Naive B cell (primary cell): Measurements from ENCODE around the gene NDUFA12. TPM values are rescaled to one million over a fixed set of nuclear protein-coding genes. Genes with fewer than 3 reads are reported as not detected.
A peak's percentile ranks its signal among the peaks of the same experiment; 100 is the strongest.

Experiments used
- ATAC-seq, 2 donors: fragments of 150-1000 bp; cut with Tn5 transposase; 2 replicates each; pipeline ENCODE4 v1.10.0; 2021; ENCODE audit warnings: low read depth in 2 of 2, mild to moderate bottlenecking in 2 of 2, moderate library complexity in 2 of 2
- DNase-seq: peaks from one replicate; pipeline ENCODE4 v3.0.0; 2022
- H3K27ac Mint-ChIP-seq, 6 donors: one replicate each; pipeline ENCODE4 v1.8.0; 2020 to 2022; ENCODE audit warnings: mild to moderate bottlenecking in 6 of 6, mixed read lengths in 6 of 6, moderate library complexity in 5 of 6, inconsistent platforms in 2 of 6
- H3K27me3 Mint-ChIP-seq, 3 donors: one replicate each; pipeline ENCODE4 v1.8.0; 2021 to 2022; ENCODE audit warnings: mixed read lengths in 3 of 3, mild to moderate bottlenecking in 1 of 3
- H3K36me3 Mint-ChIP-seq, 2 donors: one replicate each; pipeline ENCODE4 v1.8.0; 2020 to 2022; ENCODE audit warnings: mixed read lengths in 2 of 2, inconsistent platforms in 1 of 2, mild to moderate bottlenecking in 1 of 2
- H3K4me1 Mint-ChIP-seq, 3 donors: one replicate each; pipeline ENCODE4 v1.8.0; 2020 to 2022; ENCODE audit warnings: mixed read lengths in 3 of 3, inconsistent platforms in 1 of 3, mild to moderate bottlenecking in 1 of 3, moderate library complexity in 1 of 3
- H3K4me3 Mint-ChIP-seq, 8 donors: one replicate each; pipeline ENCODE4 v1.8.0; 2020 to 2022; ENCODE audit warnings: mild to moderate bottlenecking in 8 of 8, mixed read lengths in 8 of 8, moderate library complexity in 8 of 8, inconsistent platforms in 2 of 8
- H3K9me3 Mint-ChIP-seq, 7 donors: one replicate each; pipeline ENCODE4 v1.8.0; 2020 to 2022; ENCODE audit warnings: mixed read lengths in 7 of 7, mild to moderate bottlenecking in 5 of 7, inconsistent platforms in 2 of 7, moderate library complexity in 1 of 7
- polyA plus RNA-seq, 6 donors: library from polyadenylated mRNA; unstranded; fragments of 300-500 nt; fragmentation: Illumina TruSeq; gene quantifications; one replicate each; pipeline ENCODE4 v1.2.3, GENCODE V29; 2021; ENCODE audit warnings: low read depth in 6 of 6

Gene NDUFA12
- polyA plus RNA-seq, 6 donors from 2014 or later = 229 to 398 (median 293) TPM

DNA sequence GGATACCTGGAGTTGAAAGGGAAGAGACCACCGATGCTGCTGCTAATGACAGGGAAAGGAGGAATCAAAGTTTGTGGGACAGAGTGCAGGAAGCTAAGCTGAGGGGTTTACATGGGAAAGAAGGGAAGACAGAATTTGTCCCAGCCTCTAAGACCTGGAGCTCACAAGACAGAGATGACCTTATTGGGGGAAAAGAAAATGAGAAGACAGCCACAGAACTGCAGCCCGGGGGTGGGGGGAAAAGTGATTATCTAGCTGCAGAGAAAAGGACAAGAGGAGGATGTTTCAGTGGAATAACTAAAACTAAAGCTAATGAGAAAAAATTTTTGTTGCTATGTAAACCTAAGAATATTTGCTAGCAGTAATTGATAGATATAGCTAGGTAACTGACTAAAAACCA lies 30.7 kb downstream of the NDUFA12 start:
- Mint-ChIP-seq H3K9me3 (no peaks in the 10 kb centered on the region), H3K27me3 (no peaks in the 10 kb centered on the region), H3K36me3 (peaks cover 18 to 20% of the 10 kb centered on the region in 2 donors), H3K4me1 (peaks cover 31 to 44% (median 32%) of the 10 kb centered on the region in 3 donors), H3K4me3 (no peak overlapping the region), H3K27ac (peak overlapping the region in 3 of 6 donors; percentile 63 to 84 (median 83))
- DNase-seq = no peak
- ATAC-seq = no peak

DNA sequence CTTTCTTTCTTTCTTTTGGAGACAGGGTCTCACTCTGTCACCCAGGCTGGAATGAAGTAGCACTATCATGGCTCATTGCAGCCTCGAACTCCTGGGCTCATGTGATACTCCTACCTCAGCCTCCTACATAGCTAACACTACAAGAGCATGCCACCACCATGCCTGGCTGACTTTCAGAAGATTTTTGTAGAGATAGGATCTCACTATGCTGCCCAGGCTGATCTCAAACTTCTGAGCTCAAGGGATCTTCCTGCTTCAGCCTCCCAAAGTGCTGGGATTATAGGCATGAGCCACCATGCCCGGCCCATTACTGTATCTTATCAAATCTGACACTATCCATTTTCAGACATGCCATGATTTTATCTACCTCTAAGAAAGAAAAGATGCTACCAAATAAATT lies 31.6 kb downstream of the NDUFA12 start:
- ATAC-seq (no peak), DNase-seq (no peak)
- H3K27me3 Mint-ChIP-seq = no peaks in the 10 kb centered on the region
- peaks cover 32 to 53% (median 34%) of the 10 kb centered on the region in 3 donors for H3K4me1 Mint-ChIP-seq
- no peak overlapping the region for H3K27ac Mint-ChIP-seq
- H3K36me3 Mint-ChIP-seq = peaks cover 18 to 20% of the 10 kb centered on the region in 2 donors
- H3K9me3 Mint-ChIP-seq = no peaks in the 10 kb centered on the region
- H3K4me3 Mint-ChIP-seq = peak overlapping the region in 1 of 8 donors; percentile 42

DNA sequence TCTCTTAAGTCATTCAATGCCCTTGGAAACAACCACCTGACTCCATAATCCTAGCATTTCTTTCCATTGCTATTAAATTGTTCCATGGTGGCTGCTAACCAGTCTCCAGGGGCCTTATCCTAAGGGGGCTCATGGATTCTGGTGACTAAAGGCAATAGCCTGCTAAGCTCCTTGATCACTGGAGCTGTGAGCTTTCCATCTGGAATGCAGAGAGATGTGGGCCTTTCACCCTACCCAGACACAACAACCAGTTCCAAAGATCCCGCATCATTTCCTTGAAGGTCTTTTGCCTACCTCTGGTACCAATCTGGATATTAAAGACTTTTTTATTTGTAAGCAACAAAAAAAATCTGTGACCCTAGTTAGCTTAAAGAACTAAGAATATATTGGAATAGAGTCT lies 32.9 kb downstream of the NDUFA12 start:
- Mint-ChIP-seq H3K27me3 (no peaks in the 10 kb centered on the region), H3K4me3 (no peak overlapping the region), H3K36me3 (peaks cover 14 to 18% of the 10 kb centered on the region in 2 donors), H3K4me1 (peaks cover 29 to 55% (median 34%) of the 10 kb centered on the region in 3 donors), H3K27ac (peak overlapping the region in 1 of 6 donors; percentile 62), H3K9me3 (no peaks in the 10 kb centered on the region)
- DNase-seq (no peak), ATAC-seq (no peak)

DNA sequence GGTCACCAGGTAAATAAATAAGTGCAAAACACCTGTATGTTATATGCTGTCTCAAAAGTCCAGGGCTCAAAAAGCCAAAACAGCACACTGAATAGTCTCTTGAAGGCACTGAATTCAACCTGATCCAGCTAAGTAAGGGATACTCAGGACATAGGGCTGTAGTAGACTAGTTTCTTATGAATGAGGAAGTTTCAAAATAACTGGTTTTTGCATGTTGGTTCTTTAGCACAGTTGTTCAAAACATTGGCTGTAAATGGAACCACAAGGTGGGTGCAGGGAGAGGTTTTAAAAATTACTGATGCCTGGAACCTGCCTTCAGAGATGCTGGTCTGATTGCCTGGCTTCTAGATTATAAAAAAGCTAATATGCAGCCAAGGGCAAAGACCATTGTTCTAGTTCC lies 34.1 kb downstream of the NDUFA12 start:
- DNase-seq (peak; percentile 24), ATAC-seq (peak; percentile 84 to 91)
- H3K36me3 Mint-ChIP-seq = peaks cover 13 to 14% of the 10 kb centered on the region in 2 donors
- peak overlapping the region in 6 of 8 donors; percentile 15 to 78 (median 64) for H3K4me3 Mint-ChIP-seq
- peaks cover 26 to 55% (median 34%) of the 10 kb centered on the region in 3 donors for H3K4me1 Mint-ChIP-seq
- no peaks in the 10 kb centered on the region for H3K9me3 Mint-ChIP-seq
- peak overlapping the region in 2 of 6 donors; percentile 9 to 84 for H3K27ac Mint-ChIP-seq
- H3K27me3 Mint-ChIP-seq = no peaks in the 10 kb centered on the region

DNA sequence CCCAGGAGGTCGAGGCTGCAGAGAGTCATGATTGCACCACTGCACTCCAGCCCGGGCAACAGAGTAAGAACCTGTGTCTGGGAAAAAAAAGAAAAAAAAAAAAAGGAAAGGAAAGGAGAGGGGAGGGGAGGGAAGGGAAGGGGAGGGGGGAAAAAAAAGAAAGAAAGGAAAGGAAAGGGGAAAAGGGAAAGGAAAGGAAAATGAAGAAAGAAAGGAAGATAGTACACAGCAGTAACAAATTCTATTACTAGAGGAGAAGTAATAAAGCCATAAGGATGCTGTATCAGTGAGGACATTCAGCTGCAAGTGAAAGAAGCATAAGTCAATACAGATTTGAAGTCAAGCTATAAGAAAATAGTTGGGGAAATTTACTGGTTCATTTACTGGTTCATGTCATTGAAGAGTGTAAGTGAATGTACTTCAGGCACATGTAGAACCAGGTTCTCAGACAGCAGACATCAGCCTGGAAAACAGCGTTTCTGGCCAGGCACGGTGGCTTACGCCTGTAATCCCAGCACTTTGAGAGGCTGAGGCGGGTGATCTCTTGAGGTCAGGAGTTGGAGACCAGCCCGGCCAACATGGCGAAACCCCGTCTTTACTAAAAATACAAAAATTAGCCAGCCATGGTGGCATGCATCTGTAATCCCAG lies 37.4 kb downstream of the NDUFA12 start:
- Mint-ChIP-seq H3K4me1 (peaks cover 20 to 44% (median 26%) of the 10 kb centered on the region in 3 donors), H3K27me3 (no peaks in the 10 kb centered on the region), H3K4me3 (peak overlapping the region in 1 of 8 donors; percentile 30), H3K27ac (peak overlapping the region in 1 of 6 donors; percentile 24), H3K9me3 (no peaks in the 10 kb centered on the region), H3K36me3 (peaks cover 3% of the 10 kb centered on the region in 2 donors)
- no peak for ATAC-seq
- no peak for DNase-seq

DNA sequence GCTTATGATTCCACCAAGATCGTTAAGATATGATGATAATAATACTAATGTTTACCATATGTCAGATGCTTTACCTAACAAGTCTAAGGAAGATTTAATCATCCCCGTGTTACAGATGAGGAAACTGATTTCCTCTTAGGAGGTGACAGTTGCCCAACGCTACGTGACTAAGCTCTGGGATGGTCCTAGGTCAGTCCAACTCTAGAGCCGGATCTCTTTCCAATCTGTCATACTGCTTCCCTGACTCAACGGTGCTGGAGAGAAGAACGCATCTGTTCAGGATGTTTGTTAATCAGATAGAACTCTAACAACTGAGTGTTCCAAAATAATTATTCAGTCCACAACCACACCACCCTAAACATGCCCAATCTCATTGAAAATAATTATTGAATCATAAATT lies 39.8 kb downstream of the NDUFA12 start:
- no peak overlapping the region for H3K27ac Mint-ChIP-seq
- ATAC-seq (no peak), DNase-seq (no peak)
- peaks cover 5 to 20% (median 8%) of the 10 kb centered on the region in 3 donors for H3K4me1 Mint-ChIP-seq
- H3K36me3 Mint-ChIP-seq = peaks cover 0 to 5% of the 10 kb centered on the region in 2 donors
- H3K27me3 Mint-ChIP-seq = peaks cover 0 to 9% (median 0%) of the 10 kb centered on the region in 3 donors
- H3K4me3 Mint-ChIP-seq = no peak overlapping the region
- H3K9me3 Mint-ChIP-seq = no peaks in the 10 kb centered on the region

DNA sequence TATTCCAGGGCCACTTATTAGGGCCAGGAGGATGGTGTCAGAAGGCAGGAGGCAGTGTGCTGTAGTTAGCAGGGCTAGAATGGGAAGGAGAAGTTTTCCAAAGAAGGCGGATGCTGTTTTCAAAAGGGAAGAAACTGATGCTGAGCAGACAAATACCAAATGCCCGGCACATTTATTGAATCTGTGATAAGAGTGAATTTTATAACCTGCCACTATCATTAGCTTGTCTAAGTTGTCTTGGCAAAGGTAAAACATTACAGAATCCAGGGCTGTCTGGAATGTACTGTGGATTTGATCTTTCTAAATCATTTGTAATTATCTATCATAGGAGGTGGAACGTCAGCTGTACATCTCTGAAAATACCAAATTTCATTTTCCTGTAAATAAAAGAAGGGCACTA lies 40.8 kb downstream of the NDUFA12 start:
- no peaks in the 10 kb centered on the region for H3K9me3 Mint-ChIP-seq
- DNase-seq (no peak), ATAC-seq (no peak)
- peaks cover 0 to 9% (median 0%) of the 10 kb centered on the region in 3 donors for H3K27me3 Mint-ChIP-seq
- H3K4me3 Mint-ChIP-seq = no peak overlapping the region
- peaks cover 0 to 5% of the 10 kb centered on the region in 2 donors for H3K36me3 Mint-ChIP-seq
- peaks cover 0 to 10% (median 3%) of the 10 kb centered on the region in 3 donors for H3K4me1 Mint-ChIP-seq
- H3K27ac Mint-ChIP-seq = peak overlapping the region in 1 of 6 donors; percentile 52

DNA sequence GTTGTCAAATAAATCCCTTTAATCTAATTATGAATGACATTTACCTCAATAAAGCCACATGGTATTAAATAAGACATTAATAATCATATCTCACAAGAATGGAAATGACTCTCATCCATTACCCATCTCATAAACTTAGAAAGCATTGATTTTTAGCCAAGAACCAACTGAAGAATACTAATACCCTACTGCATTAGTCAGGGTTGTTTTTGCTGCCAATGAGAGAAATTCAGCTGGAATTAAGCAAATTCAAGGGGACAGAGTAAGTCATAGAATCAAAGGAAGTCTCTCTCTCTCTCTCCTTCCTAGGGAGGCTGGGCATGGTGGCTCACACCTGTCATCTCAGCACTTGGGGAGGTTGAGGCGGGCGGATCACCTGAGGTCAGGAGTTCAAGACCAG lies 41.6 kb downstream of the NDUFA12 start:
- Mint-ChIP-seq H3K4me3 (no peak overlapping the region), H3K27ac (no peak overlapping the region), H3K36me3 (peaks cover 0 to 5% of the 10 kb centered on the region in 2 donors), H3K27me3 (peaks cover 0 to 9% (median 0%) of the 10 kb centered on the region in 3 donors), H3K9me3 (no peaks in the 10 kb centered on the region), H3K4me1 (peaks cover 0 to 5% (median 0%) of the 10 kb centered on the region in 3 donors)
- DNase-seq (no peak), ATAC-seq (no peak)

DNA sequence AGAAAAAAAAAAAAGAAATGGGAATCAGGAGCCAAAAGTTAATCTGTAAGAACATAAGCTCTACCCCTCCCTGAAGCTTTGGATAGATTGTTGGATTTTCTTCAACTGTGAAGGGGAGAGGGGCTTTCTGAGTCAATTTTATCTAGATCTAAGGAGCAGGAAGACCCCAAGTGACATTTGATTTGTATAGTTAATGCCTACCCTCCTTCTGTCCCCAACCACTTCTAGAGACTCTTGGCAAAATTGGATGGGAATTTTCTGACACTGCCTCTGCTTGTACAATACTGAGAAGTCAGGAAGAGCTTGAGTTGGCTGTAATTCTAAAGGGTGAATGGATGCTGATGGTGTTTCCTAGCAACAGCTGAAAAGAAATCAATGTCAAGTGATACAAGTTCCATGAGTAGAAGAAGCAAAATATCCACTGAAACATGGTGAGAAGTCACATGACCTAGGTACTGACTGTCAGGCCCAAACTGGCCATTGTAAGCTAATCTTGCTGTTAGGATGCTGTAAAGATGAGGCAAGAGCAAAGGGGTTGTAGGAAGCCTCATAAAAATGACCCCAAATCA lies 42.2 kb downstream of the NDUFA12 start:
- Mint-ChIP-seq H3K9me3 (no peaks in the 10 kb centered on the region), H3K4me3 (no peak overlapping the region), H3K27ac (no peak overlapping the region), H3K27me3 (peaks cover 0 to 9% (median 0%) of the 10 kb centered on the region in 3 donors), H3K36me3 (peaks cover 0 to 5% of the 10 kb centered on the region in 2 donors), H3K4me1 (peaks cover 0 to 9% (median 0%) of the 10 kb centered on the region in 3 donors)
- DNase-seq (no peak), ATAC-seq (no peak)

DNA sequence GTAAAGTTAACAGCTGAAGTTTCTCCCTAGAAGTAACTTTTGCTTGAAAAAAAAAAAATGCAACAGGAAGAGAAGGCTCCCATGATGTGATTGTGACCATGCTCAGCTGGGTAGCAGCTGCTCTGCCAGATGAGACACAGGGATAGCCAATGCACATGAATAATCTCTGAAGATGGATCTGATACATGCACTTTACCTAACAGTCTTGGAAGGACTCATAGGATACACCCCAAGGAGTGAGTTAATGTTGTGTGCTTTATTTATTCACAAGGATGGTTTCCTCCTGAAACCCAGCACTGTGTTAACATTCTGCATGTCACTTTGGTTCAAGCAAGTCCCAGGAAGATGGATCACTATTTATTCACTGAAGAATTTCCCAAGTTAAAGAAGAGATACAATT lies 46.5 kb downstream of the NDUFA12 start:
- Mint-ChIP-seq H3K27me3 (peaks cover 0 to 36% (median 8%) of the 10 kb centered on the region in 3 donors), H3K4me3 (no peak overlapping the region), H3K4me1 (peaks cover 0 to 7% (median 6%) of the 10 kb centered on the region in 3 donors), H3K27ac (peak overlapping the region in 1 of 6 donors; percentile 27), H3K9me3 (no peaks in the 10 kb centered on the region), H3K36me3 (peaks cover 0 to 5% of the 10 kb centered on the region in 2 donors)
- DNase-seq (no peak), ATAC-seq (no peak)

DNA sequence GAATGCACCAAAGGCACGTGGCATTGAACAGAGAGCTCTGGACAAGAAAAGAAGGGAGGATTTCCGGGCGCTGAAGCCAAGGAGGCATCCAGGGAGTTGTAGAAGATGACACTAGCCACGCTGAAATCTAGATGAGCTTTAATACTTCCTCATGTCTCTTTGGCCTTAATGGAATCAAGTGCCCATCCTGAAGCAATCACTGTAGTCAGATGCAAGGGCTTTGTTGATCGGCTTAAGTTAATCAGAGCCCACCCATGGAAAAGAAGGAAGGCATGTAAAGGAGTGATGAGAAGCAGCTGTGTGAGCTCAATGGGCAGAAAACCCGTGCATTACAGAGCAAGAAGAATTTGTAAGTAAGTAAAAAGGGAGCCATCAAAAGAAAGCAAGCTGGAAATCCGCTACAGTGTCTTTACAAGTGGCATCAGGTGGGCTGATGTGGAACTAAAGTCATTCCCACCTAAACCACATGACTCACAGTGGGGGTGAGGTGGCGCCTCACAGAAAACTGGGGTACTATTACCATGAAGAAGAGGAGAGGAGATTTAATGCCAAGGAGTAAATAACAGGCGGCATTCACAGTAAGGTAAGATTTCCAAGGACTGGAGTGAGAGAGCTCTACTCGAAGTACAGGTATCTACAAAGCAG lies 48.4 kb downstream of the NDUFA12 start:
- no peak for ATAC-seq
- peaks cover 0 to 5% of the 10 kb centered on the region in 2 donors for H3K36me3 Mint-ChIP-seq
- peaks cover 0 to 7% (median 6%) of the 10 kb centered on the region in 3 donors for H3K4me1 Mint-ChIP-seq
- H3K27ac Mint-ChIP-seq = peak overlapping the region in 1 of 6 donors; percentile 3
- no peaks in the 10 kb centered on the region for H3K9me3 Mint-ChIP-seq
- no peak for DNase-seq
- peaks cover 4 to 39% (median 8%) of the 10 kb centered on the region in 3 donors for H3K27me3 Mint-ChIP-seq
- H3K4me3 Mint-ChIP-seq = no peak overlapping the region

DNA sequence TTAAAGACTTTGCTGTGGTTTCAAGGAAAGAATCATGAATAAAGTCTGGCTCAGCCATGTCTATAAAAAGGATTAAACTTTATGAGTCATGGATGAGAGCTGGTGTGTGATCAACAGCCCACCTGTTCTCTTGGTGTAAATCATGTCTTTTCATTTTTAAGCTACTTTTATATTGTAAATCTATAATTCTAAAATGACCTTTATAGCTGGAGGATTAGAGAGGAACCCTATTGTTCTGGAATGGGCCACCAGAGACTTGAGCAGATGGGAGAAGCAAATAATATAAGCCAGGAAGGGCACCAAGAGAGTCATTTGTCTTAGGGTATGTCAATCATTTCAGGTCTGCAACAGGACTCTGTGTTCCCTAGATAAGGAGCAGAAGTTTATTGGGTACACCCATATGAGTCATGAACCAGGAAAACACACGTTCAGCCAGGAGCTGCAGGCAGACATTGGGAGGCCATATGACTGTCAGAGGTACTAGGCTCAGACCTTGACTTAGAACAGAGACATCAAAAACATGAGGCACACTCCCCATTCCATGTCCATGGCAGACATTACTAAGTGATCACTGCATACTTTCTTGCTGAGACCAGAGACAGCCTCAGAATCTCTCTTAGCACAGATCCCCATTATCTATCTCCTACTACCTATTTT lies 49.3 kb downstream of the NDUFA12 start:
- Mint-ChIP-seq H3K9me3 (peaks cover 0 to 4% (median 0%) of the 10 kb centered on the region in 7 donors), H3K27me3 (peaks cover 4 to 42% (median 15%) of the 10 kb centered on the region in 3 donors), H3K4me3 (no peak overlapping the region), H3K36me3 (peaks cover 0 to 8% of the 10 kb centered on the region in 2 donors), H3K4me1 (peaks cover 0 to 10% (median 9%) of the 10 kb centered on the region in 3 donors), H3K27ac (no peak overlapping the region)
- DNase-seq (no peak), ATAC-seq (no peak)

DNA sequence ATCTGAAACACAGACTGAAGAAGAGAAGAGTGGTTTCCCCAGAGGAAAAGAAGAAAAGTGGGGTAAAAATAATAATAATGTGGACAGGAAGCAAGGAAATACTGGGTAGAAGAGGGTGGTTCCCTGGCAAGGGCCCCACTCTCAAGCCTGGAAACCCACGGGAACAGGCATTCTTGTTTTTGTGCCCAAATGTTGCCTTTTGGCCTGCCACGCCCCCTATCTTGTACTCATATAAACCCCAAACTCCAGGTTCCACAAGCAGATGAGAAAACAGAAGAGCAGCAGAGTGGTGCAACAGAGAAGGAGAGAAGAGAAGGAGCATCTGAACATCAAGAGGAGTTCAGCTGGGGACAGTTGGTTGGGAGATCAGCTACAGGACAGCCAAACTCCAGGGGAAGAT lies 51.2 kb downstream of the NDUFA12 start:
- DNase-seq = no peak
- ATAC-seq = no peak
- Mint-ChIP-seq H3K4me1 (peaks cover 0 to 10% (median 9%) of the 10 kb centered on the region in 3 donors), H3K4me3 (no peak overlapping the region), H3K27me3 (peaks cover 4 to 42% (median 18%) of the 10 kb centered on the region in 3 donors), H3K36me3 (peaks cover 0 to 11% of the 10 kb centered on the region in 2 donors), H3K9me3 (peaks cover 0 to 4% (median 0%) of the 10 kb centered on the region in 7 donors), H3K27ac (peak overlapping the region in 1 of 6 donors; percentile 11)
